ENCODE data around the gene TNK2. TPM values are rescaled to one million over a fixed set of nuclear protein-coding genes. Genes with fewer than 3 reads are reported as not detected.

Gene TNK2
- total RNA-seq, 1 experiment from 2014 or later: 55.1 TPM

GRCh38 chr3:195893916-195894465, 14.4 kb downstream of the TNK2 start:
- intact Hi-C loops (cut with micrococcal nuclease): loop anchor here (1.0 kb wide), 2 partner anchors 31 to 35 kb away; no protein-coding TSS in a partner anchor
- Histone ChIP-seq H3K9me3 (ENCODE audit: control insufficient read depth in 1 of 2, insufficient read depth in 1 of 2, low read depth in 1 of 2, low read length in 2 of 2) (no peaks in the 10 kb centered on the region), H3K4me2 (ENCODE audit: low read length) (peak overlapping the region; percentile 84), H3K4me1 (ENCODE audit: control insufficient read depth in 1 of 2, insufficient read depth in 2 of 2, low read length in 2 of 2) (peaks cover 19 to 41% of the 10 kb centered on the region in 2 experiments), H2AFZ (ENCODE audit: low read depth, low read length, poor library complexity, severe bottlenecking) (no peak overlapping the region), H3K79me2 (ENCODE audit: insufficient read depth, low read length) (no peaks in the 10 kb centered on the region), H4K20me1 (ENCODE audit: insufficient read depth) (no peaks in the 10 kb centered on the region), H3K4me3 (replicated peaks in 1 of 2; ENCODE audit: low read depth in 1 of 2, low read length in 2 of 2) (peak overlapping the region in 1 of 2 experiments; percentile 90; a peak in 1 of 4 replicates), H3K36me3 (ENCODE audit: control insufficient read depth in 1 of 2, insufficient read depth in 2 of 2, low read length in 2 of 2) (no peaks in the 10 kb centered on the region), H3K9me2 (ENCODE audit: insufficient read depth) (no peaks in the 10 kb centered on the region), H3K27me3 (ENCODE audit: insufficient read depth, low read length) (no peaks in the 10 kb centered on the region), H3K9ac (ENCODE audit: low read length) (peak overlapping the region; percentile 81; the same call in 1 of the 2 replicates), H3K27ac (ENCODE audit: low read depth, low read length) (peak overlapping the region; percentile 84; the same call in 1 of the 2 replicates)
- CTCF ChIA-PET: interaction anchor here (1.0 to 4.8 kb wide), 14 partner anchors 9 to 43 kb away, joined by 3 to 53 read pairs (median 6); partner anchors contain the start of gene TNK2
- POLR2A ChIA-PET: interaction anchor here (0.8 to 1.2 kb wide), 2 partner anchors 14 to 20 kb away, joined by 3 to 7 read pairs; no protein-coding TSS in a partner anchor
- no TSS peak for BruUV-seq (replicated peaks)
- ATAC-seq (no peak), DNase-seq (ENCODE audit: low read depth, low spot score) (no peak)
- RAD21 ChIA-PET (ENCODE audit: low non-redundant PET in 1 of 2, low total read pairs in 2 of 2, uncharacterized antibody in 2 of 2, unreplicated experiment in 2 of 2): interaction anchor here (0.6 to 1.3 kb wide), 6 partner anchors 14 to 49 kb away, joined by 3 to 8 read pairs (median 4); partner anchors contain the start of gene TNK2 (in 1 of the 2)
- TF ChIP-seq ATF3 (IDR thresholded peaks at IDR 0.05): no peak
- TF ChIP-seq YY1 (IDR thresholded peaks at IDR 0.05; ENCODE audit: extremely low read depth, insufficient replicate concordance, low read depth, low read length): no peak
- TF ChIP-seq SRF (IDR thresholded peaks at IDR 0.05; ENCODE audit: low read depth): no peak
- TF ChIP-seq EZH2 (IDR thresholded peaks at IDR 0.05): no peak
- TF ChIP-seq POLR2AphosphoS5 (IDR thresholded peaks at IDR 0.05; ENCODE audit: low read depth, low read length): no peak

- POLR2A ChIA-PET: no interaction called here
- Histone ChIP-seq H3K9me3 (ENCODE audit: control insufficient read depth in 1 of 2, insufficient read depth in 1 of 2, low read depth in 1 of 2, low read length in 2 of 2) (no peaks in the 10 kb centered on the region), H3K79me2 (ENCODE audit: insufficient read depth, low read length) (no peaks in the 10 kb centered on the region), H3K27me3 (ENCODE audit: insufficient read depth, low read length) (no peaks in the 10 kb centered on the region), H3K36me3 (ENCODE audit: control insufficient read depth in 1 of 2, insufficient read depth in 2 of 2, low read length in 2 of 2) (no peaks in the 10 kb centered on the region), H3K4me3 (replicated peaks in 1 of 2; ENCODE audit: low read depth in 1 of 2, low read length in 2 of 2) (no peak overlapping the region), H3K27ac (ENCODE audit: low read depth, low read length) (no peak overlapping the region), H3K4me1 (ENCODE audit: control insufficient read depth in 1 of 2, insufficient read depth in 2 of 2, low read length in 2 of 2) (peaks cover 19 to 41% of the 10 kb centered on the region in 2 experiments), H3K4me2 (ENCODE audit: low read length) (no peak overlapping the region), H3K9me2 (ENCODE audit: insufficient read depth) (no peaks in the 10 kb centered on the region), H2AFZ (ENCODE audit: low read depth, low read length, poor library complexity, severe bottlenecking) (no peak overlapping the region), H4K20me1 (ENCODE audit: insufficient read depth) (no peaks in the 10 kb centered on the region), H3K9ac (ENCODE audit: low read length) (0 out of 2 replicates have a peak overlapping the region, but pooled peaks have one; percentile 81)
- RAD21 ChIA-PET (ENCODE audit: low non-redundant PET in 1 of 2, low total read pairs in 2 of 2, uncharacterized antibody in 2 of 2, unreplicated experiment in 2 of 2): interaction anchor here in 1 of 2 experiments (0.8 kb wide), 1 partner anchor 43 kb away, joined by 4 read pairs; no protein-coding TSS in a partner anchor
- intact Hi-C loops (cut with micrococcal nuclease): no loop called here
- BruUV-seq (replicated peaks): no TSS peak
- DNase-seq (ENCODE audit: low read depth, low spot score) (no peak), ATAC-seq (no peak)
- TF ChIP-seq SRF (IDR thresholded peaks at IDR 0.05; ENCODE audit: low read depth): no peak
- CTCF ChIA-PET: interaction anchor here (1.1 to 4.8 kb wide), 8 partner anchors 16 to 43 kb away, joined by 3 to 53 read pairs (median 14); no protein-coding TSS in a partner anchor
These were observed 14.8 kb downstream of the TNK2 start for GRCh38 chr3:195893516-195893915.

Data from HCT116 (cell line).